ENCODE data around the gene LSM2.

The LSM2 gene

DNA sequence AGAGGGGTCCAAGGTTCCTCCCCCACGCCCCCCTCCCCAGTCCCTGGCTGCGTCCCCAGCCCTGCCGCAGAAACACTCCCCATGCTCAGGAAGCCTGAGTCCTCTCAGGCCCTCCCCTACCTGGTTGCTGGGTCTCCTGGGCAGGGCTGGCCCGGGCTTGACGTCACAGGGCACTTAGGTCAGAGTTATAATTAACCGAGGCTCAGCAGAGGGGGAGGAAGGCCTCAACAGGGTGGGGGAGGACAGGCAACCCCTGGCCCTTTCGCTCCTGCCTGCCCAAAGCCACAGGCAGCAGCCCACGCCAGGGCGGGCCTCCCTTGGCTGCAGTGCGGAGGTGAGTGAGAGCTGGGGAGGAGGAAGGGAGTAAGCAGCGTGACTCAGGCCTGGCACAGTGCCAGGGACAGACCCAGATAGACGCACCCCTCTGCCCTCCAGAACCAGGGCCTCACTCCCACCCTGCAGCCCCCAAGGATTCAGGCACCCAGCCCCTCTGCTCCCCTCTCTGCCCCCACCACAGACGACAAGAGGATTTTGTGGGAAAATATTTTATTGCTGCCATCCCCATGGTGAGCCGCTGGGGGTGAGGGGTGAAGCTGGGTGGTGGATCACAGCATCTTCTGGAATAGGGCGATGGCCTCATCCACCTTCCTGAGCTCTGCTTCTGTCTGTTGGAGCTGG, 29.6 kb downstream of the LSM2 start, which contains the start of gene VWA7:
TSS of gene VWA7 (minus strand) at position 340 of the 678 bp plus-strand sequence. CDS start 549 bp downstream, outside the sequence.
- peak; percentile 37 for DNase-seq (ENCODE audit: low read depth)

GRCh38 chr6:31776485-31776988, 30.2 kb downstream of the LSM2 start:
- DNase-seq (ENCODE audit: low read depth) = no peak

DNA sequence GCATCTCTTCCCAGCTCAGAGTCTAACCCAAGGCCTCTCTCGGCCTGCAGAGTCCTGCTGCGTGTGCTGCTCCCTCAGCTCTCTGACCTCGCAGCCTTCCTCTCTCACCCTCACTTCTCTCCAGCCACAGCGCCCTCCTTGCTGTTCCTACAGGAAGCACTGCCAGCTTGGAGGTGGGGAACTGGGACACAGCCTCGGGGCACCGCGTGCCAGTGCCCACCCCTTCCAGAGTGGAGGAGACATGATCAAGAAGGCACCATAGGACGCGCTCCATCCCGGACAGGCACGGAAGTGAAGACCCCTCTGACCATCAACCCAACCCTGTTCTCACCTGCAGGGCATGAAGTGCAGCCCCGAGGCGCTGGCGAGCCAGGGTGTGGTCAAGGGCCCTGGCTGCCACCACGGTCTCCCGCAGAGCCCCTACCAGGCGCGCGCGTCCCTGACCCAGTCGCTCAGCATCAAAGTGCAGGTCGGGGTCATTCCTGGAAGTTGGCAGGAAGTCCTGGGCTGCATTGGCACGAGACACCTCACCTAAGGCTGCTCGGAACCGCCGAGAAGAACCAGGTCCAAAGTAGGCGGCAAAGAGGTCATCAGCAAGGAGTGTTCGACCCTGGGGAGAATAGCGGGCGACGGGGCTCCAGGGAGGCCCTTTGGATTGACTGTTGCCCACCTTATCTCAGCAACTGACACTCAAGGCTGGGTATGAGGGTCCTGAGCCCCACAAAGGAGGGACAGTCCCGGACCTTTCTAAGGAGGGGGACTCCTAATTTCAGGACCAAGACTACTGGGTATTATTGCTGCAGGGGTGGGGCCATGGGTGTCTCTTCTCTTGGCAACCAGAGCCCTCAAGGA, 30.9 kb downstream of the LSM2 start:
- DNase-seq (ENCODE audit: low read depth) = no peak

DNA sequence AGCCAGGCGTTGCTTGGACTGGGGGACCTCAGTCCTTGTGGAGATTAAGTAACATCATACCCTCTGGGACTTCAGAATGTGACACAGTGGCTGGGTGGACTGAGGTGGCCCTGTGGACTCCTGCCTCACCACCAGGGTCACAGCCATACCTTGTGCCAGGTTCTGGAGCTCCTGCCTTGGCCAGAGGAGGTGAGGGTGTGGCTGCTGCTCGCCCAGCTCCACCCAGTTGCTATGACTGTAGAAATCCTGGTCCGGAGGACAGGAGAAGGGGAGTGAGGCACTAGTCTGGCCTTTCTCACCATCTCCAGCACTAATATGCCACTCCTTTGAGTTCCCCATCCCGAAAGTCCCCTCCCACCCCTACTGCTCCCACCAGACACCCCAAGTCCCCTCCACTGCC, 31.6 kb downstream of the LSM2 start:
- no peak for DNase-seq (ENCODE audit: low read depth)

GRCh38 chr6:31771992-31772358, 34.8 kb downstream of the LSM2 start:
- DNase-seq (ENCODE audit: low read depth) = no peak

- no peak for DNase-seq (ENCODE audit: low read depth)
Observed at GRCh38 chr6:31770860-31771259, 35.9 kb downstream of the LSM2 start.

DNA sequence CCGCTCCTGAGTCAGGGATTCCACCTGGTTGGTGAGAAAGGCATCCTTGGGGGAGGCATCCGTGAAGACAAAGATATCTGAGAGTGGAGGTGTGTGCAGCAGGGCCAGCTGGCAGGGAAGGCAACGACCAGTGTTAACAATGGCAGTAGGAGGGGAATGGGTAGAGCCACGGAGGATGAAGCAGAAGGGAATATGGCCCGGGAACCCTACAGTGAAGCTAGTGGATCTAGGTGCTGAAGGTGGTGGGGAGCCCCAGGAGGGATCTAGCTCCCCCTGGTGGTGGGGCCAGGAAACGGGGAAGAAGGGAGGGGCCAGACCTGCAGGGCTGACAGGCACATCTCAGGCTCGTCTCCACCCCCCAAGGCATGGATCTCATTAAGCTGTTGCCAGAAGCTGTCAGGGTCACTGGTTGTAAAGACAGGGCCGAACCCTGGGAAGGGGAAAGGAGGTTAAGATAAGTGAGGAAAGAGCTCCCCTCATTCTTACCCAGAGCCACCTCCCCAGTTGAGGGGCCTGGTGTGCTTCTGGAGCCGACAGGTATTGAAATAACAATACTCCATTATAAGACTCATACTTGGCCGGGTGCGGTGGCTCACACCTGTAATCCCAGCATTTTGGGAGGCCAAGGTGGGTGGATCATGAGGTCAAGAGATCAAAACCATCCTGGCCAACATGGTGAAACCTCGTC, 36.9 kb downstream of the LSM2 start:
- DNase-seq (ENCODE audit: low read depth) = no peak

GRCh38 chr6:31768363-31769257, 38.2 kb downstream of the LSM2 start:
- no peak for DNase-seq (ENCODE audit: low read depth)

DNA sequence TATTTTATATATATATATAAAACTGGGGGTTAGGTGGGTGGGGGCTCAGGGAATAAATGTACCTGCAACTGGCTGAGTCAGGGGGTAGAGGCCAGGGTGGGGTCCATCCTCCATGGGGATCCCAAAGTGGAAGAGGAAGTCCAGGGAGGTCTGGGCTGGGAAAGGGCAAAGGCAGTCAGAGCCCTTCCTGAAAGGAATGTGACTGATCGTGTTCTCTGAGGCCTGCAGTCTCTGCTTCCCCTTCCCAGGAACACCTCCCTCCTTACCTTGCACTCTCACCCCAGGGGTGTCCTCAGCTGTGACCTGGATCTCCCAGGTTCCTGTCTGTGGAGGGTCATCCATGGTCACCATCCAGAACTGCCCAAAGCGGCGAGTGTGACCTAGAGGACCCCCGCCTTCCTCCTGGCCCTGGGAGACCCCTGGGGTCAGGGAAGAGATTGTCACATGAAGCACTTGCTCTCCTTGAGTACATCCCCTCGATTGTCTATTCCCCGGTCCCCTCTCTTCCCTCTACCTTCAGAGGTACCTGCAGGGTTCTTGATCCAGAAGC, 39.6 kb downstream of the LSM2 start:
- no peak for DNase-seq (ENCODE audit: low read depth)

DNA sequence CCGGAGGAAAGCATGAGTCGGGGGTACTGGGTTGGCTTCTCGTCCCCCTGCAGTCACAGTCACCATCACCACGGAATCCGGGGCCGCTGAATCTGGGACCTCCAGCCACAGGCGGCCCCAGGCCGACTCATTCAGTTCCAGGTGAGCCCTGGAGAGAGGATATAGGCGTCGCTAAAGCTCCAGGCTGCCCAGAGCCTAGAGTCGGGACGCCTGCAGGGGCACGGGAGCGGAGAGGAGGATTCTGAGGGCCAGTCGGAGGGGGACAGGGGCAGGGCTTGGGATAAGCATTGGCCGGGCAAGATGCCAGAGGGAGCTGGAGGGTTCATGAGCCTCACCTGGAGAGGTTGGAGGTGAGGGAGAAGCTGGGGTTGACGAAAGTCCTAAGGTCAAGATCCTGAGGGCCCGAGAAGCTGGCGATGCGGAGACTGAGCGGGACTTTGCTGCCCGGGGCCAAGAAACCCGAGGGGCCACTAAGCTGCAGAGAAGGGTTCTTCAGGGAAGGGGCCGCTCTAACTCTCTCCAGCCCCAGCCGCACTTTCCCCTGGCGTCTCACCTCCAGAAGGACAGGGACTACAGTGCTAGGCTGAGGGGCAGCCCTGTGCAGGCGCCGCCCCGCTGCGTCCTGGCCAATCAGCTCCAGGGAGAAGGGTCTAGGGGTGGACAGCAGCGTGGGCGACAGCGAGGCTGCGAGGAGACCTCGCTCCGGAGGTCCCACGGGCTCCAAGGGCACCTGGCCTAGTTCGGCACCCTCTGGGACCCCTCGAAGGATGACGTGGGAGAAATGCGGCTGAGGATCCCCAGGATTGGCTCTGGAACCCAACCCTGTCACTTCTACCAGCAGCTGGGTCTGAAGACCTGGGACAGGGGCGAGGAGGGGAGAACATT, 40.6 kb downstream of the LSM2 start:
- DNase-seq (ENCODE audit: low read depth) = no peak

DNA sequence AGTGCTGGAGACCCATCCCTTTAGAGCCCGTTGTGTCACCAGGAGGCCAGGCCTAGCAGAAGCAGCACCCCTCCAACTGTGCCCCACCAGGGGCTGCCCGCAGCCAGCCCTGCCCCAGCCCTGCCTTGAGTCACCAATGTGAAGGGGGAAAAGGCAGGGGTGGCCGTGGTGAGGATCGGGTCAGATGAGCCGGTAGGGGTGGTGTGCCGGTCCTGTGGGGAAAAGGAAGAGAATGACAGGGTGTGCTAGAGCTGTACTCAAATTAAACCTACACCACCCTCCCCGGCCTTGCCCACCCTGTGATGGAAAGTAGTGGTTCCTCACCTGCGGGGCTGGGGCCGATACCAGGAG, 41.2 kb downstream of the LSM2 start:
- DNase-seq (ENCODE audit: low read depth) = no peak

DNA sequence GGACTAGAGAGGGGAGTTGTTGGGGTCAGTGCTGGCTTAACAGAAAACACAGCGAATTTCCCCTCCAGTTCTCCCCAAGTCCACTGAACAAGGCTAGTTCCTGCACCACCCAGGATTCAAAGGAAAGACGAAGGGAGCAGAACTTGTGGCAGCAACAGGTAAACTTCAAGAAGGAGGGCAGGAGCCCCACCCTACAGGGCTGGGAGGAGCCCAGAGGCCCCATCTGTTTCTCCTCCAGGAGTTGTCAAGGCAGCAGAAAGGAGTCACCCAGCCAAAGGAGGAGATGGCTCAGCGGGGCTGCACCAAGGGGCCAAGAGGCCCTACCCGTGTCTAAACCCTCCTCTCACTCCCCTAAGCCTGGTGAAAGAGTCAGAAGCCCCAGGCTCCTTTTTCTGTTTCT, 42.6 kb downstream of the LSM2 start:
- DNase-seq (ENCODE audit: low read depth) = no peak

GRCh38 chr6:31763619-31763940, 43.2 kb downstream of the LSM2 start:
- no peak for DNase-seq (ENCODE audit: low read depth)

DNA sequence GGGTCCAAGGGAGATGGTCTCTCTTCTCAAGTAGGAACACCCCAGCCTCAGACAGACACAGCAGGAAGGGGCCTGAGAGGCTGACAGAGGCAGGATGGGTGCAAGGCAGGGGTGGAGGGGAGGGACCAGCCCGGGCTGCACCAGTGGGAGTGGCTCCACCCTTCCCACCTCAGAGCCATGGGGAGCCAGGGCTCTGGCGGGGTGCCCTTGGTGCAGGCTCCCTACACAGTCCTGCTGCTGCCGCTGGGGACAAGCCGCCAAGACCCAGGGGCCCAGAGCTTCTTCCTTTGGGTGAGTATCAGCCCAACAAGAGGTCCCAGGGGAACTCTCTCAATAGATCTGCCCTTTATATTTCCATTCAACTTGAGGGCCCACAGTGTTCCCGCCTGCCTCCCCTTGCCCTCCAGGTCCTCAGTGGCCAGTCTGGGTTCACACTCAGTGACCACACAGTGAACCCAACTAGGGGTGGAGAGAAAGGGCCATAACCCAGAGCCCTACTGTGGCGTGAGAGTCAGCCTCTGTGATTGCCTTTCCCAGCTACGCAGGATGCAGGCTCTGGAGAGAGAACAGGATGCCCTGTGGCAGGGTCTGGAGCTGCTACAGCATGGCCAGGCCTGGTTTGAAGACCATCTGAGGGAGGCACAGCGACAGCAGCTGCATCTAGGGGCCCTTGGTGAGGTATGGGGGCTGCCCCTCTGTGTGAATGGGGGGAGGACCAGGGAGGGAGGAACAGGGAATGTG, 43.7 kb downstream of the LSM2 start:
- no peak for DNase-seq (ENCODE audit: low read depth)

- DNase-seq (ENCODE audit: low read depth) = no peak
Observed at GRCh38 chr6:31762356-31762755, 44.4 kb downstream of the LSM2 start, which contains the start of gene SAPCD1. Gene SAPCD1, plus strand, starts transcription at chr6:31762656. Its CDS starts 399 bp downstream, at chr6:31763055.

DNA sequence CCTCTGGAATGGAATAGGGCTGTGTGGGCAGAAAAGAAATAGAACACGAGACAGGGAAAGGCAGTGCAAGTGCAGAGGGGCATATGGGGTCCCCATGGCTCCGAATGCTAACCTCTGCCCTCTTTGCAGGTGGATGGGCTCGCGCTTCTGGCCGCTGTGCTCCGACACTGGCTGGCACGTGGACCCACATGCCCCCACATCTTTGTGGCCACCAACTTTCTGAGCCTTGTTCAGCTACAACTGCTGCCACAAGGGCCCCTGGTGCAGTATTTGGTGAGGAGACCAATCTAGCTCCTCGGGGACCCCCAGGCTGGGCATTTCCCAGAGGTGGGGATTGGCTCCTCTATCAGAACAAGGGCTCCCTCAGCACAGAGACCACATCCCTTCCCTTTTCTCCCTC, 45.4 kb downstream of the LSM2 start:
- no peak for DNase-seq (ENCODE audit: low read depth)

- DNase-seq (ENCODE audit: low read depth) = no peak
Observed at GRCh38 chr6:31760790-31761189, 46.0 kb downstream of the LSM2 start.

DNA sequence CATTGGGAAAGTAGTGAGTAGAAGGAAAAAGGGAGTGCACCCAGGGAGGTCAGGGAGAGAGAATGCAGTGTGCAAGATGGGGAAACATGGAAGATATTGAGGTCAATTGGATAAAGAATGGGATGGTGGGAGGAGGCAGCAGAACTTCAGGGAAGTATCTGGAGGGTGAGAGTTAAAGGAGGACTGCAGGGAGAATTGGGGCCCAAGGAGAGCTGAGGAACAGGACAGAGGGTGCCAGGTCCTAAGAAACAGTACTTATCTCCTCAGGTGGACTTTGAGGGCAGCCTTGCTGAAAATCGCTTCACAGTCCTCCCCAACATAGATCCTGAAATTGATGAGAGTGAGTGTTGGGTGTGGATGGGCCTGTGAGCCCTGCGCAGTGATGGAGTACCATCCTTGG, 48.5 kb downstream of the LSM2 start:
- DNase-seq (ENCODE audit: low read depth) = no peak

GRCh38 chr6:31752739-31753319, 53.9 kb downstream of the LSM2 start:
- DNase-seq (ENCODE audit: low read depth) = no peak

Data from fibroblast of the conjunctiva (primary cell).